HL-60/S4 treated with retinoic acid at 250 ng/mL for 4 days and 3 days (cell line): ENCODE data around the gene ZBTB7A.
"Not testable (repeated sequence)": the region's sequence is repeated elsewhere in the genome, so short reads cannot be mapped to it uniquely, and the experiment has no call there.

ENCODE experiments used
- in situ Hi-C: fragments of 300-500 bp; cut with MboI; formaldehyde crosslinking; loops from 2 replicates; pipeline ENCODE4 v1.7.0; 2022; ENCODE audit warnings: low sequenced_read_pairs

ZBTB7A gene

GRCh38 chr19:4018775-4019504 lies 47.8 kb downstream of the ZBTB7A start:
- in situ Hi-C loops = no loop called here

DNA sequence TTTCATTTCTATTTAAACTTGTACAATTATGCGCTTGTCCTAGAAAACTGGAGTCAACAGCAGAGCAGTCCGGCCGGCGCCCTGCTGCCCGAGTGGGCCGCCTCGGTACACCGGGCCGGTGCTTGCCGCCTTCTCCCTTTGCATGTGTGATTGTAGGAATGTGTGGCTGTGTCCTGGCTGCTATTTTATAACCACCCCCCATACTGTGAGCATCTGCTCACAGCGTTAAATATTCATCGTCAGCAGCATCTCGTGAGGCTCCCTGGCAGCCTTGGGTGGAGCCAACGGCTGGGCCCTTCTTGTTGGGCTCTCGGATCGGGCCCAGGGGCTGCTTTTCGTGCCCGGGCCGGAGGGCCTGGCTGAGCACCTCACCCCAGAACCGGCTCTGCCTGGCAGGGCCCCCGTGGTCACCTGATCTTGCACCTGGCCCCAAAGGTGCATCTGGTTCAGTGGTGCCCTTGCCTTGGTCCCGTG lies 48.5 kb downstream of the ZBTB7A start:
- in situ Hi-C loops = no loop called here

- in situ Hi-C loops = no loop called here
Observed at GRCh38 chr19:4016903-4017638, 49.6 kb downstream of the ZBTB7A start.

GRCh38 chr19:4016486-4016885 lies 50.2 kb downstream of the ZBTB7A start:
- in situ Hi-C loops = no loop called here

GRCh38 chr19:4015705-4016402 lies 50.8 kb downstream of the ZBTB7A start:
- in situ Hi-C loops = no loop called here

DNA sequence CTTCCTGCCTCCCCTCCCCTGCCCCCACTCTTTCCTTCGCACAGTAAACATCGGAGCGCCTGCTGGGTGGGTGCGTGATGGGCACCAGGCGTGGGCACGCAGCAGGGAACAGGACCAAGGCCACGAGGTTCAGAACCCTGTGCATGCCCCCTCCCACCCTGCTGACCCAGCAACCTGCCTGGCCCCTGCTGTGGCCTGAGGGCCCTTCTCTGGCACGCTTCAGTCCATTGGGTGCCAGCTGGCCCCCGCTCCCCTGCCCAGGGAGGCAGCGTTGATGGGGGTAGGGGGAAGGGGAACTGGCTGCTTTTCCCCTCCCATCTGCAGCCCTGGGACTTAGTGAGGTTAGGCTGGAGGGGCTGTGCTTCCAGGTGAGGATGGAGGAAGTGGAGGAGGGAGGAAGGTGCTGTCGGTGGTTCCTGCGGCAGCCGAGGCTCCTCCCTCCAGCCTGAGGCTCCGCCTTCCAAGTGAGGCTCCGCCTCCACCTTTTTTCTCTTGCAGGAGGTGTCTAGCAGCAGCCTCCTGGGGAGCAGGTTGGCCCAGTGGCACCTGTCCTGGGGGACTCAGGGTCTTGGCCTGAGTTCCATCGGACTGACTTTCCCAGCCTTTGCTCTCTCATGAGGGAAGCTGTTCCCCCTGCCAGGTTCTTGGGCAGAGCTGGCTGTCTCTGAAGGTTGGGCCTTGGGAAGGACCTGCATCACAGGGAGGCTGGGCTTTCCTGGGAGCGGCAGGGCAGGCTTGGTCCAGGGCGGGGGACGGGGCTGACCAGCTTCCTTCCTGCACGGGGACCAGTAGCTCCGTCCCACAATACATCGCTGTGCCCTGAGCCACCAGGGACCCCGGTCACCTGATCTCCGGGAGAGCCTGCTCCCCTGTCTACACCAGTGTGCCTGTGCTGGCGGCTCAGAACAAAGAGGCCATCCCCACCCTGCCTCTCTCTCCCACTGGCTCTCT lies 51.9 kb downstream of the ZBTB7A start:
- in situ Hi-C loops = no loop called here

GRCh38 chr19:4013886-4014540 lies 52.7 kb downstream of the ZBTB7A start:
- in situ Hi-C loops = no loop called here

- in situ Hi-C loops = no loop called here
Observed at GRCh38 chr19:4012975-4013634, 53.6 kb downstream of the ZBTB7A start.

- in situ Hi-C loops = no loop called here
Observed at GRCh38 chr19:4012092-4012974, 54.4 kb downstream of the ZBTB7A start.

DNA sequence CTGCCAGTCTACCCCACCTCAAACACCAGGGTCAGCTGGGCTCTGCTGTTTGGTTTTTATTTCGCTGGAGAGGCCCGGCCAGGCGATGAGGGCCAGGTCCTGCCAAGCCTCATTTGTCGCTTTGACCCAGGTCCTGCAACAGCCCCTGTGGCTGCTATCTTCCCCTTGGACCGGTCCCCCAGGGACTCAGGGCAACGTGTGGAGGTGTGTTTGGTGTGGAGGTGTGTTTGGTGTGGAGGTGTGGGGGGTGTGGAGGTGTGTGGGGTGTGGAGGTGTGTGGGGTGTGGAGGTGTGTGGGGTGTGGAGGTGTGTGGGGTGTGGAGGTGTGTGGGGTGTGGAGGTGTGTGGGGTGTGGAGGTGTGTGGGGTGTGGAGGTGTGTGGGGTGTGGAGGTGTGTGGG lies 55.3 kb downstream of the ZBTB7A start:
- in situ Hi-C loops = not testable (repeated sequence)

- in situ Hi-C loops = no loop called here
Observed at GRCh38 chr19:4010808-4011110, 55.9 kb downstream of the ZBTB7A start.

GRCh38 chr19:4009990-4010807 lies 56.5 kb downstream of the ZBTB7A start:
- in situ Hi-C loops = no loop called here

GRCh38 chr19:4007836-4008539 lies 58.7 kb downstream of the ZBTB7A start:
- in situ Hi-C loops = no loop called here

DNA sequence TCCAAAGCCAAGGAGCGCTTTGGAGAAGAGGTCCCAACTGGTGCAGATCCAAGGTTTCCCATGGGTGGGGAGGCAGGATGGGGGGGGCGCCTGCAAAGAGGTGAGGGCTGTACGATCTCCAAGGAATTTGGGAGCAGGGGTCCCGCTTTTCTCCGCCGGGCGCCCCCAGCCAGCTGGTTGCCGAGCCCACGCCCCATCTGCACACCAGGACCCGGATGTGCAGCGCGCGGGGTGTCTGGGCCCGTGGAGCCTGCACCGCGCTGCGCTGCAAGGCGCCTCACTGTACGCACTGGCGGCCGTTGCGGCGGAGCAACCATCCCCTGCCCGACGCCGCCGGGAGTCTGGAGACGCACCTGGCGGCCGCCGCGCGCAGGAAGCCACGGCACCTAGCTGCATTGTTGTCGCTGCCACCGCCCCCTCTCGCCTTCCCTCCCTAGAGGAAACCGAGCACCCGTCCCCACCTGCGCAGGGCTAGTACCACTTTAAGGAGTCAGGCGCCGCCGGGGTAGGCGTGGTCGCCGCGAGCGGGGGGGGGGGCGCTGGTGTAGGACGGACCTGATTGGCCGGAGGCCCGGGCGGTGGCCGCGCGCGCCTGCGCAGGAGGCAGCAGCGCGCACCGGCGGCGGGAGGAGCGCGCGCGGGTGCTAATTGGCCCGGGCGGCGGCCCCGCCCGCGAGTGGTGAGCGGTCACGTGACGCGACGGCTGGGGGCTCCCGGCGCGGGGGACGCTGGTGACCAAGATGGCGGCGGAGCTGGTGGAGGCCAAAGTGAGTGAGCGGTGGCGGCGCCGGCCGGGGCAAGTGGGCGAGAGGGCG lies 59.5 kb downstream of the ZBTB7A start, which contains the start of gene PIAS4:
Gene PIAS4 (plus strand): TSS at position 716 of the 815 bp plus-strand sequence. CDS start 25 bp downstream, at position 741.
- in situ Hi-C loops = no loop called here

GRCh38 chr19:4005436-4005835 lies 61.3 kb downstream of the ZBTB7A start:
- in situ Hi-C loops = not testable (repeated sequence)

GRCh38 chr19:4000798-4001197 lies 65.9 kb downstream of the ZBTB7A start:
- in situ Hi-C loops = not testable (repeated sequence)
